Measurements from ENCODE around the gene ZNF710. TPM values are rescaled to one million over a fixed set of nuclear protein-coding genes. Genes with fewer than 3 reads are reported as not detected.
A peak's percentile ranks its signal among the peaks of the same experiment; 100 is the strongest.

Gene ZNF710
- total RNA-seq, 1 donor from 2014 or later = 69.3 TPM

DNA sequence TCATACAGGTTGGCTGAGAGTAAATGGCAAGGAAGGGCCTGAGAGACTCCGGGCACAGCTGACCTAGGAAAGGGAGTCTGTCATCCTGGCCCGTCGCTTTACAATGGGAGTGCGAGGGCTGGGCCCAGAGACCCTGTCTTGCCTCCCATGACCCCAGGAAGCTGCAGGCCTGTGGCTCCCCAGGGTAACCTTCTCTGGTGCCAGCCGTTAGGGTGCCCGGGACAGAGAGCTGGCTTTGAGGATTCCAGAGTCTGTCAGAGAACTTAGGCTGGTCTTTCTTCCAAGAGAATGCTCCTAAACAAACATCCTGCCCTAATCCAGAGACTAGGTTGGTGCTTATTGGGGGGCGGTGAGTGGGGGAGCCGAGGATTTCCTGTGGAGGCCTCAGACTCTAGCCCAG, 18.5 kb downstream of the ZNF710 start:
- Mint-ChIP-seq H3K9me3 (ENCODE audit: low read depth) (no peaks in the 10 kb centered on the region), H3K27ac (no peak overlapping the region), H3K4me1 (ENCODE audit: low read depth) (peaks cover 13% of the 10 kb centered on the region), H3K36me3 (ENCODE audit: insufficient read depth) (peaks cover 2% of the 10 kb centered on the region), H3K27me3 (no peaks in the 10 kb centered on the region), H3K4me3 (ENCODE audit: low read depth) (no peak overlapping the region)
- no peak for DNase-seq (ENCODE audit: low spot score, unreplicated experiment)
- TF ChIP-seq, protein P1, sequence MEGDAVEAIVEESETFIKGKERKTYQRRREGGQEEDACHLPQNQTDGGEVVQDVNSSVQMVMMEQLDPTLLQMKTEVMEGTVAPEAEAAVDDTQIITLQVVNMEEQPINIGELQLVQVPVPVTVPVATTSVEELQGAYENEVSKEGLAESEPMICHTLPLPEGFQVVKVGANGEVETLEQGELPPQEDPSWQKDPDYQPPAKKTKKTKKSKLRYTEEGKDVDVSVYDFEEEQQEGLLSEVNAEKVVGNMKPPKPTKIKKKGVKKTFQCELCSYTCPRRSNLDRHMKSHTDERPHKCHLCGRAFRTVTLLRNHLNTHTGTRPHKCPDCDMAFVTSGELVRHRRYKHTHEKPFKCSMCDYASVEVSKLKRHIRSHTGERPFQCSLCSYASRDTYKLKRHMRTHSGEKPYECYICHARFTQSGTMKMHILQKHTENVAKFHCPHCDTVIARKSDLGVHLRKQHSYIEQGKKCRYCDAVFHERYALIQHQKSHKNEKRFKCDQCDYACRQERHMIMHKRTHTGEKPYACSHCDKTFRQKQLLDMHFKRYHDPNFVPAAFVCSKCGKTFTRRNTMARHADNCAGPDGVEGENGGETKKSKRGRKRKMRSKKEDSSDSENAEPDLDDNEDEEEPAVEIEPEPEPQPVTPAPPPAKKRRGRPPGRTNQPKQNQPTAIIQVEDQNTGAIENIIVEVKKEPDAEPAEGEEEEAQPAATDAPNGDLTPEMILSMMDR (IDR thresholded peaks at IDR 0.05; ENCODE audit: unreplicated experiment) = no peak

DNA sequence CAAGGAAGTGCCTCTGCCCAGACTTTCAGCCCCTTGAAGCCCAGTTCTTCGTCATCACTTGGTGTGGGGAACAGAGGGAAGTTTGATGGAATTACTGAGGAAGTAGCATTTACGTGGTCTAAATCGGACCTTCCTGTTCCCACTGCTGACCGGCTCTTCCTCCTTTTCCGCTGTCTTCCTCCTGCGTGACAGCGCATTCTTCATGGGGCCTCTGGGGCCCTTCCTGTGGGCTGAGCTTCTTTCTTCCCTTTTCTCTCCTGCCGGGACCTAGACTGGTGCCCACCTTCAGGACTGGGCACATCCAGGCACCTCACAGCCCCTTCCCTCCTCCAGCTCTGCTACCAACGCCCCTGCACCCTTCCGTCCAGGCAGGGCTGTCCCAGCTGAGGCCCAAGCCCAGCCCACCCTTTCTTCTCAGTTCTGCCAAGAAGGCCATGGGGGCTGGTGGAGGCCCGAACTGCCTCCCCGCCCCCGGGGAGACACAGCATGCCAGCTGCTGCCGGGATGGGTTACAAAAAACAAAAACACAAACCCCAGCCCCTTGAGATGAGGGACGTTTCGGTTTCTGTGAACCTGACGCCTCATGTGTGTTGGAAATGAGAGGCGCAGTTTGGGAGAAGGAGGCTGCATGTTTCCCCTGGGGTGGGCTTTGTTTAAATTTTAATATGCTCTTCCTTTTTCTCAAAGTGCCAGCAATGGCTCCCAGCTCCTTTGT, 19.1 kb downstream of the ZNF710 start:
- TF ChIP-seq, protein P1 (IDR thresholded peaks at IDR 0.05; ENCODE audit: unreplicated experiment) = no peak
- H3K4me3 Mint-ChIP-seq (ENCODE audit: low read depth) = no peak overlapping the region
- H3K4me1 Mint-ChIP-seq (ENCODE audit: low read depth) = peaks cover 16% of the 10 kb centered on the region
- DNase-seq (ENCODE audit: low spot score, unreplicated experiment) = no peak
- H3K27ac Mint-ChIP-seq = peak overlapping the region; percentile 45
- no peaks in the 10 kb centered on the region for H3K9me3 Mint-ChIP-seq (ENCODE audit: low read depth)
- peaks cover 2% of the 10 kb centered on the region for H3K36me3 Mint-ChIP-seq (ENCODE audit: insufficient read depth)
- no peaks in the 10 kb centered on the region for H3K27me3 Mint-ChIP-seq

DNA sequence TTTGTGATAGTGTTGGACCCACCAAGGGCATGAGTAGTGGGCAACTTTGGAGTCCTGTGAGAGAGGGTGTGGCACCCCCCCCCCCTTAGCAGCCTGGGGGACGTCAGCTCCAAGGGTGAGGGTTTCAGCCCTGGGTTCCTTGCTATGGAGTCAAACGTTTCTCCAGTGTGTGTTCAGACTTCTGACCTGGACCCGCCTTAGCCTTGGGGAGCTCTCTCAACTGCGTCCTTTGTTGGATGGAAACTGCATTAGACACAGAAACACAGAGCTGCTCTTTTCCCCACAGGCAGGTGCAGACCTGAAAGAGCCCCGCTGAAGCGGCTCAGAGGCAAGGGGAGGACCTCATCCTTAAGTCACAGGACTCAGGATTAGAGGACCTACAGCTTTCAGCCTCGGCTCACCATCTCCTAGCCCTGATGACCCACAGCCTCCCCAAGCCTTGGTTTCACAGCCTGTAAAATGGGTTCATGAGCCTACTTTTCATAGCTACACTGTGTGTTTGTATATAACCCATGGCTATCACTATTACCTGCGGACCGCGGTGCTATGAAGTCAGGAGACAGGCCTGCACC, 19.9 kb downstream of the ZNF710 start:
- Mint-ChIP-seq H3K4me1 (ENCODE audit: low read depth) (peaks cover 23% of the 10 kb centered on the region), H3K27me3 (no peaks in the 10 kb centered on the region), H3K36me3 (ENCODE audit: insufficient read depth) (peaks cover 2% of the 10 kb centered on the region), H3K4me3 (ENCODE audit: low read depth) (no peak overlapping the region), H3K27ac (no peak overlapping the region), H3K9me3 (ENCODE audit: low read depth) (no peaks in the 10 kb centered on the region)
- no peak for DNase-seq (ENCODE audit: low spot score, unreplicated experiment)
- TF ChIP-seq, protein P1 (IDR thresholded peaks at IDR 0.05; ENCODE audit: unreplicated experiment) = no peak

DNA sequence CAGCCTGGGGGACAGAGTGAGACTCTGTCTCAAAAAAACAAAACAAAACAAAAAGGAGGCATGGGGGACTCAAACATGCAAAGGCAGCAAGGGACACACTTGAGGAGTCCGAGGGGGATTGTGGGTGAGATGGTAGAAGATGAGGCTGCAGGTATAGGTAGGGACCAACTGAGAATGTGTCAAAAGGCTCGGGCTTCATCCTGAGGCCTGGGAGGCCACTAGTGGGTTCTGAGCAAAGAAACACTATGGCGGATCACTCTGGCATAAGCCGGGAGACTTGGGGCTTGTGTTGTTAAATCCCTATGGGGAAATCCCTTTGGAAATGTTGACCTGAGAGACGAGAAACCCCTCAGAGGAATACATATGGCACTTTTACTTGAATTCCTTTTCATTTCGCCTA, 21.2 kb downstream of the ZNF710 start:
- no peak for DNase-seq (ENCODE audit: low spot score, unreplicated experiment)
- TF ChIP-seq, protein P1 (IDR thresholded peaks at IDR 0.05; ENCODE audit: unreplicated experiment) = no peak
- Mint-ChIP-seq H3K27ac (no peak overlapping the region), H3K4me3 (ENCODE audit: low read depth) (no peak overlapping the region), H3K4me1 (ENCODE audit: low read depth) (peaks cover 26% of the 10 kb centered on the region), H3K36me3 (ENCODE audit: insufficient read depth) (peaks cover 2% of the 10 kb centered on the region), H3K27me3 (no peaks in the 10 kb centered on the region), H3K9me3 (ENCODE audit: low read depth) (no peaks in the 10 kb centered on the region)

DNA sequence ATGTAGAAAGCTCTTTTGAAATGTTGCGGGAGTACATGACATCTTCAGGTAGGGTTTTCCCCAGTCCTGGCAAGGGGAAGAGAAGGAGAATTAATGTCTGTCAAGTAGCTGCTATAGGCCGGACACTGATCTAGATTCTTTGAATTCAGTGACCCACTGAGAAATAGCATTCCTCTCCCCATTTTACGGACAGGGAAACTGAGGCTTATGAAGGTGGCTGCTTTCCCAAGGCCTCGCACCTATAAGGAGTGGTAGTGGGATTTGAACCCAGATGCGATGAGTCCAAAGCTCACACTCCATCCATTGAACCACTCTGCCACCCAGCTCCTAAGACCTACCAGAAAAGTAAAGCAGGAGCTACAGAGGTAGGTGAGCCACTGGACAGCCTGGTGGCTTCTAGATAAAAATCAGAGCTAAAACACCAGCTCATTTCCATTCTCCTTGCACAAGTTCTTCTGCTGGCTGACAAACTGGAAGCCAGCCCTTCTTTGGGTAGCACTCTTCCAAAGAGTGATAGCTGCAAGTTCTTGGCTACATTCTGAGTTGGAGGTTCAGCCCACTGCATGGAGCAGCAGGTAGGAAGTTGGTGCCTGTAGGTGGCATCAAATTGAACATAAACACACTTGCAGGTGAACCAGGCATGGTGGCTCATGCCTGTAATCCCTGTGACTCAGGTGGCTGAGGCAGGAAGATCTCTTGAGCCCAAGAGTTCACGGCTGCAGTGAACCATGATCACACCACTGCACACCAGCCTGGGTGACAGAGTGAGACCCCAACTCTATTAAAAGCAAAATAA, 22.0 kb downstream of the ZNF710 start:
- no peak for DNase-seq (ENCODE audit: low spot score, unreplicated experiment)
- H3K27ac Mint-ChIP-seq = no peak overlapping the region
- H3K4me1 Mint-ChIP-seq (ENCODE audit: low read depth) = peaks cover 26% of the 10 kb centered on the region
- peaks cover 2% of the 10 kb centered on the region for H3K36me3 Mint-ChIP-seq (ENCODE audit: insufficient read depth)
- H3K9me3 Mint-ChIP-seq (ENCODE audit: low read depth) = no peaks in the 10 kb centered on the region
- no peaks in the 10 kb centered on the region for H3K27me3 Mint-ChIP-seq
- H3K4me3 Mint-ChIP-seq (ENCODE audit: low read depth) = no peak overlapping the region
- TF ChIP-seq, protein P1 (IDR thresholded peaks at IDR 0.05; ENCODE audit: unreplicated experiment) = no peak
